Stomach (tissue), 9 donors: Measurements from ENCODE around the gene PLEKHG2. TPM values are rescaled to one million over a fixed set of nuclear protein-coding genes. Genes with fewer than 3 reads are reported as not detected.
A peak's percentile ranks its signal among the peaks of the same experiment; 100 is the strongest.

Source experiments
- DNase-seq, 2 donors: peaks; one replicate each; pipeline versions ENCODE4 v3.0.0 to v3.0.0-alpha.2; 2013 to 2019
- H3K27ac ChIP-seq, 5 donors: fragments of 200-600 bp in 4 of 5; sonication (generic) in 4 of 5; one replicate each; pipeline ENCODE4 v1.5.1; 2013 to 2019; ENCODE audit warnings: mild to moderate bottlenecking in 1 of 5, moderate library complexity in 1 of 5
- H3K27me3 ChIP-seq, 3 donors: fragments of 200-600 bp; sonication (generic); one replicate each; pipeline ENCODE4 v1.5.1; 2017 to 2019; ENCODE audit warnings: mixed run types in 1 of 3
- H3K36me3 ChIP-seq, 4 donors: fragments of 200-600 bp; sonication (generic); 1 replicate in 3 of 4; 2 replicates in 1 of 4; pipeline ENCODE4 v1.5.1; 2016 to 2019
- H3K4me1 ChIP-seq, 4 donors: fragments of 200-600 bp; sonication (generic); one replicate each; pipeline ENCODE4 v1.5.1; 2016 to 2019
- H3K4me3 ChIP-seq, 4 donors: fragments of 200-600 bp; sonication (generic) in 3 of 4; one replicate each; pipeline ENCODE4 v1.5.1; 2016 to 2019; ENCODE audit warnings: mild to moderate bottlenecking in 1 of 4
- H3K9me3 ChIP-seq, 4 donors: fragments of 200-600 bp; sonication (generic); one replicate each; pipeline ENCODE4 v1.5.1; 2016 to 2019
- EP300 ChIP-seq: sonication (generic); formaldehyde crosslinking; IDR thresholded peaks from one replicate; pipeline ENCODE4 v1.6.1; 2017; ENCODE audit warnings: antibody characterized with exemption
- POLR2A ChIP-seq, 4 donors: fragments of 450-650 bp; IDR thresholded peaks; one replicate each; pipeline ENCODE4 v1.6.1; 2016; ENCODE audit warnings: antibody characterized with exemption in 4 of 4, control low read depth in 2 of 4, mild to moderate bottlenecking in 1 of 4, moderate library complexity in 1 of 4
- POLR2AphosphoS5 ChIP-seq, 3 donors: sonication (generic); formaldehyde crosslinking; IDR thresholded peaks; one replicate each; pipeline ENCODE4 v1.6.1; 2016; ENCODE audit warnings: antibody characterized with exemption in 3 of 3
- WGBS, 5 donors: extraction: QIAGEN DNeasy Blood & Tissue Kit in 3 of 5; methylation state at CpG; one replicate each; pipeline versions ENCODE4 v1.1.5 to v1.1.7; 2013 to 2018; 5-methylcytosine and 5-hydroxymethylcytosine counted together
- intact Hi-C: fragments of 100-400 bp; cut with DNase I; formaldehyde crosslinking; loops from one replicate; pipeline ENCODE4 v1.15.1; 2023; ENCODE audit warnings: low total_unique reads
- polyA plus RNA-seq, 3 donors: library from polyadenylated mRNA; stranded (reverse); fragments of 200-250 nt; gene quantifications; one replicate each; pipeline ENCODE4 v1.2.3, GENCODE V29; 2013
- total RNA-seq, 5 donors: library from RNA; depleted of rRNA; stranded (reverse); fragments of >200 nt; gene quantifications; one replicate each; pipeline versions ENCODE4 v1.1.0 to v1.2.3, GENCODE V29; 2014 to 2016
- TF ChIP-seq, protein P1 (sequence below), 7 experiments: fragments of 450-650 bp in 4 of 7; fragments of 200-600 bp in 3 of 7; sonication (generic) in 3 of 7; IDR thresholded peaks; one replicate each; pipeline ENCODE4 v1.5.1; 2016 to 2019; ENCODE audit warnings: antibody characterized with exemption in 7 of 7, control low read depth in 2 of 7, mild to moderate bottlenecking in 1 of 7
- donor health status: healthy with polysubstance abuse.
- donor health status: Bipolar disorder and iron deficiency.
- donor health status: healthy.

Gene PLEKHG2
- total and polyA plus RNA-seq, 8 donors = 1.4 to 20.2 (median 7.2) TPM

DNA sequence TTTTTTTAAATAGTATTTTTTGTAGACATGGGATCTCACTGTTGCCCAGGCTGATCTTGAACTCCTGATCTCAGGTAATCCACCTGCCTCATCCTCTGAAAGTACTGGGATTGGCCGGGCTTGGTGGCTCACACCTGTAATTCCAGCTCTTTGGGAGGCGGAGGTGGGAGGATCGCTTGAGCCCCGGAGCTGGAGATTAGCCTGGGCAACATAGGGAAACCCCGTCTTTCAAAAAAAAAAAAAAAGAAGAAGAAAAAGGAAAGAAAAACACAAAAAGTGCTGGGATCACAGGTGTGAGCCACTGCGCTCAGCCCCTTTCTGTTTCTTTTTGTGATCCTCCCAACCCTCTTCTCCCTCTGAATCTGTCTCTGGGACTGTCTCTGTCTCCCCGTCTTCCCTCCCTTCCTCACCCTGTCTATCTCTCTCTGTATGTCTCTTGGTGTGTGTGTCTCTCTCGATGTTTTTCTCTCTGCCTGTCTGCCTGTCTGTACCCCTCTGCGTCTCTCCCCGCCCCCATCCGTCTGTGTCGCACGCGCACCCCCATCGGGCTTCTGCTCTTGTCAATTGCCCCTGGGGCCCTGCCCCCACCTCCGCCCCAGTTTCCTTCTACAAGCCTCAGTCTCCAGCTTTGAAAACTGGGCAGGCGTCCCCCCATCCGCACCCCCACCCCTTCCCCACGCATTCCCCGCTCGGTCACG, 6.4 kb upstream of the PLEKHG2 start:
- no peak for TF ChIP-seq POLR2A (IDR thresholded peaks at IDR 0.05)
- TF ChIP-seq, protein P1, sequence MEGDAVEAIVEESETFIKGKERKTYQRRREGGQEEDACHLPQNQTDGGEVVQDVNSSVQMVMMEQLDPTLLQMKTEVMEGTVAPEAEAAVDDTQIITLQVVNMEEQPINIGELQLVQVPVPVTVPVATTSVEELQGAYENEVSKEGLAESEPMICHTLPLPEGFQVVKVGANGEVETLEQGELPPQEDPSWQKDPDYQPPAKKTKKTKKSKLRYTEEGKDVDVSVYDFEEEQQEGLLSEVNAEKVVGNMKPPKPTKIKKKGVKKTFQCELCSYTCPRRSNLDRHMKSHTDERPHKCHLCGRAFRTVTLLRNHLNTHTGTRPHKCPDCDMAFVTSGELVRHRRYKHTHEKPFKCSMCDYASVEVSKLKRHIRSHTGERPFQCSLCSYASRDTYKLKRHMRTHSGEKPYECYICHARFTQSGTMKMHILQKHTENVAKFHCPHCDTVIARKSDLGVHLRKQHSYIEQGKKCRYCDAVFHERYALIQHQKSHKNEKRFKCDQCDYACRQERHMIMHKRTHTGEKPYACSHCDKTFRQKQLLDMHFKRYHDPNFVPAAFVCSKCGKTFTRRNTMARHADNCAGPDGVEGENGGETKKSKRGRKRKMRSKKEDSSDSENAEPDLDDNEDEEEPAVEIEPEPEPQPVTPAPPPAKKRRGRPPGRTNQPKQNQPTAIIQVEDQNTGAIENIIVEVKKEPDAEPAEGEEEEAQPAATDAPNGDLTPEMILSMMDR (IDR thresholded peaks at IDR 0.05) = no peak
- no peak for TF ChIP-seq POLR2AphosphoS5 (IDR thresholded peaks at IDR 0.05)
- no peak for TF ChIP-seq EP300
- 10 to 14% (median 11%) methylated on average over 18 to 22 of the region's 22 CpGs for WGBS, 5 donors
- peaks cover 47 to 68% (median 58%) of the 10 kb centered on the region in 4 donors for H3K4me1 ChIP-seq
- H3K27ac ChIP-seq = peak overlapping the region; percentile 93 to 100 (median 98)
- H3K9me3 ChIP-seq = no peaks in the 10 kb centered on the region
- H3K36me3 ChIP-seq = peaks cover 15 to 23% (median 20%) of the 10 kb centered on the region in 4 donors
- DNase-seq = no peak
- H3K4me3 ChIP-seq = peak overlapping the region; percentile 91 to 95 (median 93)
- no peaks in the 10 kb centered on the region for H3K27me3 ChIP-seq
- intact Hi-C loops = no loop called here

- intact Hi-C loops = no loop called here
- peaks cover 44 to 68% (median 58%) of the 10 kb centered on the region in 4 donors for H3K4me1 ChIP-seq
- H3K27ac ChIP-seq = peak within 1 kb of the TSS; percentile 98 to 100 (median 99)
- DNase-seq = peak; percentile 95
- H3K27me3 ChIP-seq = no peaks in the 10 kb centered on the region
- WGBS, 5 donors = 0 to 2% (median 1%) methylated on average over 31 to 56 of the region's 56 CpGs
- peak within 1 kb of the TSS; percentile 91 to 95 (median 93) for H3K4me3 ChIP-seq
- H3K36me3 ChIP-seq = peaks cover 15 to 23% (median 20%) of the 10 kb centered on the region in 4 donors
- TF ChIP-seq EP300 (no peak), POLR2AphosphoS5 (IDR thresholded peaks at IDR 0.05) (peak; percentile 99 to 100 (median 100)), POLR2A (IDR thresholded peaks at IDR 0.05) (peak in 3 of 4 donors; percentile 94 to 100 (median 99))
- TF ChIP-seq, protein P1 (IDR thresholded peaks at IDR 0.05) = peak in 1 of 7 experiments; percentile 22
- H3K9me3 ChIP-seq = no peaks in the 10 kb centered on the region
These were observed 5.6 kb upstream of the PLEKHG2 start, which contains the start of gene ZFP36 for GRCh38 chr19:39406656-39407409. Gene ZFP36, plus strand, starts transcription at chr19:39406847. Its CDS starts 58 bp downstream, at chr19:39406905.

DNA sequence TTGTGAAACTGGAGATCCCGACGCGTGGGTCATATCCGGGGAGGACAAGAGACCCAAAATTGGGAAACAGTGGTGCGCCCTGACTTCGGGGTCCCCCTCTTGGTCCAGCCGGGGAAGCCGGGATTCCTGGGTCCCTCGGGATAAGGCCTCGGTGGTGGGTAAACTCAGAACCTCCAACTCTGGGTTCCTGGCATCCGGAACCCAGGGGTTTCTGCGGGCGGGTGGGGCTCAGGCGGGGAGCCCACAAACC, 5.1 kb upstream of the PLEKHG2 start:
- Histone ChIP-seq H3K4me3 (peak overlapping the region; percentile 91 to 95 (median 93)), H3K27me3 (no peaks in the 10 kb centered on the region), H3K4me1 (peaks cover 39 to 64% (median 54%) of the 10 kb centered on the region in 4 donors), H3K36me3 (peaks cover 15 to 23% (median 20%) of the 10 kb centered on the region in 4 donors), H3K27ac (peak overlapping the region; percentile 98 to 100 (median 99)), H3K9me3 (no peaks in the 10 kb centered on the region)
- intact Hi-C loops = no loop called here
- DNase-seq = no peak
- TF ChIP-seq, protein P1 (IDR thresholded peaks at IDR 0.05) = no peak
- TF ChIP-seq EP300 (no peak), POLR2A (IDR thresholded peaks at IDR 0.05) (no peak), POLR2AphosphoS5 (IDR thresholded peaks at IDR 0.05) (no peak)
- WGBS, 5 donors = 0 to 1% (median 1%) methylated on average over 5 to 14 of the region's 14 CpGs

- H3K4me3 ChIP-seq = peak overlapping the region; percentile 91 to 95 (median 93)
- 2 to 13% (median 11%) methylated on average over 25 to 40 of the region's 40 CpGs for whole genome bisulfite sequencing, 5 donors
- no peaks in the 10 kb centered on the region for H3K27me3 ChIP-seq
- H3K4me1 ChIP-seq = peaks cover 38 to 66% (median 54%) of the 10 kb centered on the region in 4 donors
- H3K36me3 ChIP-seq = peaks cover 15 to 23% (median 20%) of the 10 kb centered on the region in 4 donors
- H3K9me3 ChIP-seq = no peaks in the 10 kb centered on the region
- intact Hi-C loops = no loop called here
- TF ChIP-seq POLR2A (IDR thresholded peaks at IDR 0.05) (peak in 3 of 4 donors; percentile 48 to 78 (median 55)), EP300 (no peak), POLR2AphosphoS5 (IDR thresholded peaks at IDR 0.05) (peak in 2 of 3 donors; percentile 92 to 94)
- TF ChIP-seq, protein P1 (IDR thresholded peaks at IDR 0.05) = no peak
- peak; percentile 76 to 87 for DNase-seq
- peak overlapping the region; percentile 98 to 100 (median 99) for H3K27ac ChIP-seq
These were observed 4.6 kb upstream of the PLEKHG2 start for GRCh38 chr19:39407660-39408391.
